ENCODE measurements around the gene GRID1.

GRID1 gene

DNA sequence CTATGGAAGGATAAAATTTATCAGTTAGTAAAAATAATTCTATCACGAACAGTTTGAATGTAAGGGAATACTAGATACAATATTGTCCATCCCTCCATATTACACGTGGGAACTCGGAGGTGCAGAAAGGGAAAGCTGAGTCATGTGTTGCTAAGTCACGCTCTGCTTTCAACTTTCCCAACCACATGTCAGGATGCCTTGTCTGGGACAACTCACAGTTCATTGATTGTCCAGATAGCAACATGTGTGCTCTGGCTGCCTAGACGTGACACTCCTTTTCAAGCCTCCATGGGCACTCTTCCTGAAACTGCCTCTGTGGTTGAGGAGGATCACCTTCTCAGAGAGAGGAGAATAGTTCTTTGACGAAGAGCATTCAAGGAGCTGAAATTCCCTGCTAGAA, 808.1 kb downstream of the GRID1 start:
- no peak for TF ChIP-seq CTCF (IDR thresholded peaks at IDR 0.05; ENCODE audit: insufficient read depth, low read depth, low read length, missing control alignments)
- H3K4me3 ChIP-seq (ENCODE audit: low read length) = no peak overlapping the region
- peak; percentile 58 for DNase-seq (ENCODE audit: low read depth)

- DNase-seq (ENCODE audit: low read depth) = peak; percentile 71
- no peak for TF ChIP-seq CTCF (IDR thresholded peaks at IDR 0.05; ENCODE audit: insufficient read depth, low read depth, low read length, missing control alignments)
- H3K4me3 ChIP-seq (ENCODE audit: low read length) = no peak overlapping the region
Observed at GRCh38 chr10:85557706-85558105, 808.9 kb downstream of the GRID1 start.

DNA sequence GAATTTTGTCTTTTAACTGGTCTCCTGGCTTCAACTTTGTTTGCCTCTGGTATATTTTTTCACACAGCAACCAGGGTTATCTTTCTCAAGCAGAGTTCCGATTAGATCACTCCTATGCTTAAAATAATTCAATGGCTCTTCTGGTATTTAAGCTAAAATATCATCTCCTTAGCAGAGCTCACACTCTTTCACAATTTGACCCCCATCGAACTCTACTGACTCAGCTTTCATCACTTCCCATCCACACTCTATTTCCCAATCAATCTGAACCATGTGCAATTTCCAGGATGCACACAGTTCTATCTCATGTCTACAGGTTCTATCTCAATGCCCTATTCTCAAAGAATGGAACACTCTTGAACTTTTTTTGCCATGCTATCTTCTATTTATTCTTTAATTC, 809.5 kb downstream of the GRID1 start:
- no peak for TF ChIP-seq CTCF (IDR thresholded peaks at IDR 0.05; ENCODE audit: insufficient read depth, low read depth, low read length, missing control alignments)
- peak; percentile 90 for DNase-seq (ENCODE audit: low read depth)
- H3K4me3 ChIP-seq (ENCODE audit: low read length) = no peak overlapping the region
